CD8-positive, alpha-beta memory T cell (primary cell): ENCODE results near the gene SNTA1. TPM values are rescaled to one million over a fixed set of nuclear protein-coding genes. Genes with fewer than 3 reads are reported as not detected.
"Not testable (repeated sequence)": the region's sequence is repeated elsewhere in the genome, so short reads cannot be mapped to it uniquely, and the experiment has no call there.

Experiments used
- CTCF ChIA-PET: fragments of 350-600 bp; sonication (Branson Sonifier 250); formaldehyde crosslinking; loops from one replicate; lab custom pipeline; 2021; ENCODE audit warnings: antibody characterized with exemption; lab: Charles Lee
- POLR2A ChIA-PET: fragments of 350-600 bp; sonication (Branson Sonifier 250); formaldehyde crosslinking; loops from one replicate; lab custom pipeline; 2021; ENCODE audit warnings: antibody characterized with exemption; lab: Charles Lee
- DNase-seq, 5 donors: peaks; one replicate each; pipeline versions ENCODE4 v3.0.0 to v3.0.0-alpha.2; 2020 to 2022; ENCODE audit warnings: mixed read lengths in 1 of 5
- H3K27ac ChIP-seq: one replicate; pipeline ENCODE4 v1.7.0; 2013; ENCODE audit warnings: low read depth, mild to moderate bottlenecking, low read length, moderate library complexity
- H3K27me3 ChIP-seq: 2 replicates; pipeline ENCODE4 v1.7.0; 2013; ENCODE audit warnings: low read length, mild to moderate bottlenecking; ENCODE audit not compliant: insufficient read depth, poor library complexity, severe bottlenecking
- H3K36me3 ChIP-seq: 2 replicates; pipeline ENCODE4 v1.7.0; 2013; ENCODE audit warnings: mild to moderate bottlenecking, low read length, moderate library complexity; ENCODE audit not compliant: insufficient read depth
- H3K4me1 ChIP-seq: 2 replicates; pipeline ENCODE4 v1.7.0; 2013; ENCODE audit warnings: mild to moderate bottlenecking, low read length, moderate library complexity; ENCODE audit not compliant: insufficient read depth
- H3K4me3 ChIP-seq: 2 replicates; pipeline ENCODE4 v1.7.0; 2013; ENCODE audit warnings: mild to moderate bottlenecking, low read length
- H3K9me3 ChIP-seq: 2 replicates; pipeline ENCODE4 v1.7.0; 2013; ENCODE audit warnings: mild to moderate bottlenecking, low read length
- H3K27ac Mint-ChIP-seq, 8 donors: one replicate each; pipeline ENCODE4 v1.8.0; 2020 to 2021; ENCODE audit warnings: mixed read lengths in 8 of 8, mild to moderate bottlenecking in 6 of 8, inconsistent platforms in 3 of 8, moderate library complexity in 3 of 8
- H3K27me3 Mint-ChIP-seq, 2 donors: one replicate each; pipeline ENCODE4 v1.8.0; 2020 to 2021; ENCODE audit warnings: mixed read lengths in 2 of 2, mild to moderate bottlenecking in 1 of 2, moderate library complexity in 1 of 2
- H3K36me3 Mint-ChIP-seq, 3 donors: one replicate each; pipeline ENCODE4 v1.8.0; 2020 to 2021; ENCODE audit warnings: mixed read lengths in 3 of 3, inconsistent platforms in 1 of 3, mild to moderate bottlenecking in 1 of 3
- H3K4me1 Mint-ChIP-seq, 3 donors: one replicate each; pipeline ENCODE4 v1.8.0; 2020 to 2021; ENCODE audit warnings: mixed read lengths in 3 of 3, inconsistent platforms in 1 of 3, mild to moderate bottlenecking in 1 of 3
- H3K4me3 Mint-ChIP-seq, 7 donors: one replicate each; pipeline ENCODE4 v1.8.0; 2020 to 2021; ENCODE audit warnings: mixed read lengths in 7 of 7, mild to moderate bottlenecking in 6 of 7, moderate library complexity in 4 of 7, inconsistent platforms in 2 of 7
- H3K9me3 Mint-ChIP-seq, 5 donors: one replicate each; pipeline ENCODE4 v1.8.0; 2020 to 2022; ENCODE audit warnings: mixed read lengths in 5 of 5, mild to moderate bottlenecking in 3 of 5, moderate library complexity in 2 of 5, inconsistent platforms in 1 of 5
- polyA plus RNA-seq: library from polyadenylated mRNA; unstranded; fragments of 300-500 nt; fragmentation: Illumina TruSeq; gene quantifications from one replicate; pipeline ENCODE4 v1.2.3, GENCODE V29; 2021
- total RNA-seq, 2 experiments: library from RNA; stranded (reverse); gene quantifications; one replicate each; pipeline ENCODE4 v1.2.3, GENCODE V29; 2021

Gene SNTA1
- total and polyA plus RNA-seq, 3 experiments from 2014 or later, result 4.6 to 11.8 (median 5.6) TPM

DNA sequence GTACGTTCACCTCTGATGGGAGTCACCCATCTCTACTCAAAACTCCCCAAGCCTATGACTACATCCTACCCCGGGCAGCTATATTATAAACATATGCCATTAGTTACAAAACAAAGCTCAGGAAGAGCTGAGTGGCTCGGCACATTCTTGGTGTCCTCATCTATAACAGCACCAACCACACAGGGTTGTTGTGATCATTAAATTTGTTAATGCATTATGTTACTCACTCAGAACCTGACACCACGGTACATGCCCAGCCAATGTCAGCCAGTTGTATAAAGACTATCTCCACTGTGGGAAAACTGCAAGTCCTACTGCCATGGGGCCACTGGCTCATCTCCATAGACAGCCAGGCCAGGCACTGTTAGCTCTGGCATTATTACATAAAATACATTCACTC is 50.0 kb downstream of the SNTA1 start:
- DNase-seq, result no peak
- no peaks in the 10 kb centered on the region for H3K9me3 ChIP-seq
- no peaks in the 10 kb centered on the region for H3K27me3 ChIP-seq
- Mint-ChIP-seq H3K27ac (peak overlapping the region in 1 of 8 donors; percentile 23), H3K36me3 (peaks cover 0 to 74% (median 20%) of the 10 kb centered on the region in 3 donors), H3K4me1 (peaks cover 24 to 33% (median 29%) of the 10 kb centered on the region in 3 donors), H3K27me3 (no peaks in the 10 kb centered on the region), H3K9me3 (no peaks in the 10 kb centered on the region), H3K4me3 (no peak overlapping the region)
- CTCF ChIA-PET, result no interaction called here
- H3K4me3 ChIP-seq, result no peak overlapping the region
- H3K4me1 ChIP-seq, result no peaks in the 10 kb centered on the region
- H3K36me3 ChIP-seq, result peaks cover 27% of the 10 kb centered on the region
- POLR2A ChIA-PET, result no interaction called here
- no peak overlapping the region for H3K27ac ChIP-seq

DNA sequence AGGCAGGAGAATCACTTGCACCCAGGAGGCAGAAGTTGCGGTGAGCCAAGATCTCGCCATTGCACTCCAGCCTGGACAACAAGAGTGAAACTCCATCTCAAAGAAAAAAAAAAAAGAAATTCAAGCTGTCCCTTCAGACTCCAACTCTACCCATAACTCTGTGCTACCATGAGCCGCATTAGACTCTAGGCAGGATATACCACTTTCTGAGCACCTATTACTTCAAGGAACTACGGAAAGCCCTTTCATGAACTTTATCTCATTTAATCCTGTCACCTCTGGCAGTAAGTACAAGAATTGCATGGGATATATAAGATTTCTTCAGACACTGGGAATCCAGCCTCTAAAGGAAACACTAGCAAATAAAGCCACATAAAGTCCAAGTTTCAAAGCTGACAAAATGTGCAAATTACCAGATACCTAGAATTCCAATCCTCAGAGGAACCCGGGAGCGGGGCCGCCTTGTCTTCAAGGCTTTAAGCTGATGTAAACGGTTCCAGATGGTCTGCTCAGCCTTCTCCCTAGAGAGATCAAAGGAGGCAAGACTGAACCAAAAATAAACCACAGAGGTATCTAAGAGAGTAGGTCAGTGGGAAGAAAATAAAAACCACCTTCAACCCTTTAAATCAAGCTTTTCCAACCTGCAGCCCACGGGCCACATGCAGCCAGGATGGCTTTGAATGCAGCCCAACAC is 51.7 kb downstream of the SNTA1 start:
- Histone ChIP-seq H3K9me3 (no peaks in the 10 kb centered on the region), H3K36me3 (peaks cover 27% of the 10 kb centered on the region), H3K27me3 (no peaks in the 10 kb centered on the region), H3K4me3 (no peak overlapping the region), H3K4me1 (no peaks in the 10 kb centered on the region), H3K27ac (no peak overlapping the region)
- H3K4me3 Mint-ChIP-seq, result no peak overlapping the region
- CTCF ChIA-PET, result interaction anchor here (0.6 kb wide), 1 partner anchor 38 kb away, joined by 3 read pairs; no protein-coding TSS in a partner anchor
- peaks cover 11 to 16% (median 14%) of the 10 kb centered on the region in 3 donors for H3K4me1 Mint-ChIP-seq
- peak overlapping the region in 3 of 8 donors; percentile 6 to 29 (median 17) for H3K27ac Mint-ChIP-seq
- peaks cover 0 to 76% (median 21%) of the 10 kb centered on the region in 3 donors for H3K36me3 Mint-ChIP-seq
- POLR2A ChIA-PET, result interaction anchor here (0.7 kb wide), 1 partner anchor 29 kb away, joined by 6 read pairs; no protein-coding TSS in a partner anchor
- no peak for DNase-seq
- no peaks in the 10 kb centered on the region for H3K9me3 Mint-ChIP-seq
- H3K27me3 Mint-ChIP-seq, result no peaks in the 10 kb centered on the region

DNA sequence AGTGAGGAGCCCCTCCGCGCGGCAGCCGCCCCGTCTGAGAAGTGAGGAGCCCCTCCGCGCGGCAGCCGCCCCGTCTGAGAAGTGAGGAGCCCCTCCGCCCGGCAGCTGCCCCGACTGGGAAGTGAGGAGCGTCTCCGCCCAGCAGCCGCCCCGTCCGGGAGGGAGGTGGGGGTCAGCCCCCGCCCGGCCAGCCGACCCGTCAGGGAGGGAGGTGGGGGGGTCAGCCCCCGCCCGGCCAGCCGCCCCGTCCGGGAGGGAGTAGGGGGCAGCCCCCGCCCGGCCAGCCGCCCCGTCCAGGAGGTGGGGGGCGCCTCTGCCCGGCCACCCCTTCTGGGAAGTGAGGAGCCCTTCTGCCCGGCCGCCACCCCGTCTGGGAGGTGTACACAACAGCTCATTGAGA is 54.2 kb downstream of the SNTA1 start:
- H3K27ac ChIP-seq, H3K4me1 Mint-ChIP-seq, CTCF ChIA-PET, H3K4me1 ChIP-seq, H3K27me3 ChIP-seq, DNase-seq, H3K4me3 ChIP-seq, H3K4me3 Mint-ChIP-seq, H3K9me3 ChIP-seq, POLR2A ChIA-PET, H3K27me3 Mint-ChIP-seq, H3K27ac Mint-ChIP-seq, H3K9me3 Mint-ChIP-seq: not testable (repeated sequence)
- peaks cover 40% of the 10 kb centered on the region for H3K36me3 ChIP-seq
- peaks cover 0 to 78% (median 19%) of the 10 kb centered on the region in 3 donors for H3K36me3 Mint-ChIP-seq

DNA sequence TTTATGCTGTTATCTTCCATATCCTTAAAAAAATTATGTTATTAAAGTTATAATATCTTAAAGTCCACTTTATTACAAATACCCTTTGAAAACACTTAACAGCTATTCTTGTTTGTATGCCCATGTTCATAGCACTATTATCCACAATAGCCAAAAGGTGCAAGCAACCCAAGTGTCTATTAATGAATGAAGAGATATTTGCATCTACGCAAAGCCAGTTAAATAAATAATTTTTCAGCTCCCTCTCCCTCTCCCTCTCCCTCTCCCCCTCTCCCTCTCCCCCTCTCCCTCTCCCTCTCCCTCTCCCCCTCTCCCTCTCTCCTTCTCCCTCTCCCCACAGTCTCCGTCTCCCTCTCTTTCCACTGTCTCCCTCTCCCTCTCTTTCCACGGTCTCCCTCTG is 55.3 kb downstream of the SNTA1 start:
- H3K27ac Mint-ChIP-seq, result no peak overlapping the region

DNA sequence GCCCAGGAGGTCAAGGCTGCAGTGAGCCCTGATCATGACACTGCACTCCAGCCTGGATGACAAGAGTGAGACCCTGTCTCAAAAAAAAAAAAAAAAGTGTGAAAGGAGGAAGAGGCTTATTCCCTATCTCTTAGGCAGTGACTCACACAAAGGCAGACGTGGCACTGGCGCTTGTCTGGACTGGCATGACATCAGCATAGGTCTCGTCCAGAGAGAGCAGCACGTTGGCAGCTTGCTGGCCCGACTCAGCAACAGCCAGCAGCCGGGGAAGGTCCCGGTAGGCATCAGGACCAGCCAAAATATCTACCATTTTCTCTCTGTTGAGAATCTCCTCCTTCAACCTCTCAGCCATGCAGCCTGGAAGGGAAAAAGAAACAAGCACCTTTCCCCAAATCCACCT is 56.4 kb downstream of the SNTA1 start:
- H3K4me1 Mint-ChIP-seq, result no peaks in the 10 kb centered on the region
- peak overlapping the region in 1 of 8 donors; percentile 10 for H3K27ac Mint-ChIP-seq
- H3K36me3 Mint-ChIP-seq, result peaks cover 1 to 68% (median 16%) of the 10 kb centered on the region in 3 donors
- Histone ChIP-seq H3K27me3 (no peaks in the 10 kb centered on the region), H3K9me3 (no peaks in the 10 kb centered on the region), H3K27ac (no peak overlapping the region), H3K4me1 (no peaks in the 10 kb centered on the region), H3K36me3 (peaks cover 33% of the 10 kb centered on the region), H3K4me3 (no peak overlapping the region)
- ChIA-PET POLR2A (no interaction called here), CTCF (interaction anchor here (1.0 kb wide), 1 partner anchor 14 kb away, joined by 3 read pairs; no protein-coding TSS in a partner anchor)
- no peak for DNase-seq
- H3K9me3 Mint-ChIP-seq, result no peaks in the 10 kb centered on the region
- no peaks in the 10 kb centered on the region for H3K27me3 Mint-ChIP-seq
- no peak overlapping the region for H3K4me3 Mint-ChIP-seq

More for the DNA sequence above, 55.3 kb downstream of the SNTA1 start:
- Mint-ChIP-seq H3K36me3 (peaks cover 0 to 74% (median 17%) of the 10 kb centered on the region in 3 donors), H3K27me3 (no peaks in the 10 kb centered on the region), H3K4me1 (peaks cover 0 to 2% (median 0%) of the 10 kb centered on the region in 3 donors), H3K9me3 (no peaks in the 10 kb centered on the region), H3K4me3 (no peak overlapping the region)
- Histone ChIP-seq H3K4me1 (no peaks in the 10 kb centered on the region), H3K27ac (no peak overlapping the region), H3K36me3 (peaks cover 38% of the 10 kb centered on the region), H3K4me3 (no peak overlapping the region), H3K9me3 (no peaks in the 10 kb centered on the region), H3K27me3 (no peaks in the 10 kb centered on the region)
- POLR2A ChIA-PET, result no interaction called here
- CTCF ChIA-PET, result no interaction called here
- DNase-seq, result no peak

DNA sequence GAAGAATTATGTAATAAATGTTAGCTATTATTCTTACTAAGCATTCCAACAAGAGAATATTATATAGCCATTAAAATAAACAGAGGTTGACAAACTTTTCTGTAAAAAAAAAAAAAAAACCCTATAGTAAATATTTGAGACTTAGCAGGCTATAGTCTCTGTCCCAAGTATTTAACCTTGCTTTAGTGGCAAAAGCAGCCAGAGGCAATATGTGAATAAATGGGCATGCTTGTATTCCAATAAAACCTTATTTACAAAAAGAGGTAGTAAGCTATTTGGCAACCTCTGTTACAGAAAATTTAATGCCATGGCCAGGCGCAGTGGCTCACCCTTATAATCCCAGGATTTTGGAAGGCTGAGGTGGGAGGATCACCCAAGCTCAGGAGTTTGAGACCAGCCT is 56.9 kb downstream of the SNTA1 start:
- no peaks in the 10 kb centered on the region for H3K4me1 Mint-ChIP-seq
- Histone ChIP-seq H3K27ac (no peak overlapping the region), H3K4me1 (no peaks in the 10 kb centered on the region), H3K27me3 (no peaks in the 10 kb centered on the region), H3K36me3 (peaks cover 31% of the 10 kb centered on the region), H3K4me3 (no peak overlapping the region), H3K9me3 (no peaks in the 10 kb centered on the region)
- no peak for DNase-seq
- H3K36me3 Mint-ChIP-seq, result peaks cover 3 to 68% (median 13%) of the 10 kb centered on the region in 3 donors
- no peaks in the 10 kb centered on the region for H3K27me3 Mint-ChIP-seq
- no peak overlapping the region for H3K4me3 Mint-ChIP-seq
- H3K27ac Mint-ChIP-seq, result peak overlapping the region in 1 of 8 donors; percentile 61
- no peaks in the 10 kb centered on the region for H3K9me3 Mint-ChIP-seq
- ChIA-PET POLR2A (no interaction called here), CTCF (interaction anchor here (1.0 kb wide), 1 partner anchor 14 kb away, joined by 3 read pairs; no protein-coding TSS in a partner anchor)

DNA sequence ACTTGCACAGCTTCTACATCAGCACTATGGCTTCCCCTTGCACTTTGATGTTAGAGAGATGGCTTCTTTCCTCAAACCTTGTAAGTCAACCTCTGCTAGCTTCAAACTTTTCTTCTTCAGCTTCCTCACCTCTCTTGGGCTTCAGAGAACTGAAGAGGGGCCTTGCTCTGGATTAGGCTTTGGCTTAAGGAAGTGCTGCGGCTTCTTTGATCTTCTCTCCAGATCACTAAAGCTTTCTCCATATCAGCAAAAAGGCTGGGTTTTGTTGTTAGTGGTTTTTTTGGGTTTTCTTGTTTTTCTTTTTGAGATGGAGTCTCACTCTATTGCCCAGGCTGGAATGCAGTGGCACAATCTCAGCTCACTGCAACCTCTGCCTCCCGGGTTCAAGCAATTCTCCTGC is 66.2 kb downstream of the SNTA1 start:
- DNase-seq, result no peak
- no peak overlapping the region for H3K4me3 Mint-ChIP-seq
- Histone ChIP-seq H3K4me1 (no peaks in the 10 kb centered on the region), H3K9me3 (no peaks in the 10 kb centered on the region), H3K4me3 (no peak overlapping the region), H3K27ac (no peak overlapping the region), H3K27me3 (no peaks in the 10 kb centered on the region), H3K36me3 (peaks cover 29% of the 10 kb centered on the region)
- ChIA-PET CTCF (interaction anchor here (1.2 kb wide), 1 partner anchor 24 kb away, joined by 3 read pairs; the partner anchor contains the start of gene CDK5RAP1), POLR2A (no interaction called here)
- H3K36me3 Mint-ChIP-seq, result peaks cover 17 to 75% (median 20%) of the 10 kb centered on the region in 3 donors
- peak overlapping the region in 4 of 8 donors; percentile 17 to 83 (median 54) for H3K27ac Mint-ChIP-seq
- no peaks in the 10 kb centered on the region for H3K27me3 Mint-ChIP-seq
- H3K4me1 Mint-ChIP-seq, result peaks cover 11 to 17% (median 12%) of the 10 kb centered on the region in 3 donors
- no peaks in the 10 kb centered on the region for H3K9me3 Mint-ChIP-seq
